GM19372 (cell line): ENCODE data around the gene CNPY1.
"Not testable (repeated sequence)": the region's sequence is repeated elsewhere in the genome, so short reads cannot be mapped to it uniquely, and the experiment has no call there.

Experiments
- ATAC-seq: cut with Tn5 transposase; IDR thresholded peaks from one replicate; pipeline ENCODE4 v1.9.1; 2021; ENCODE audit warnings: mild to moderate bottlenecking, low read depth, moderate library complexity; ENCODE audit not compliant: unreplicated experiment

CNPY1 gene

GRCh38 chr7:155536451-155536850 lies 9.9 kb downstream of the CNPY1 start:
- no peak for ATAC-seq

GRCh38 chr7:155534691-155535090 lies 11.7 kb downstream of the CNPY1 start:
- no peak for ATAC-seq

DNA sequence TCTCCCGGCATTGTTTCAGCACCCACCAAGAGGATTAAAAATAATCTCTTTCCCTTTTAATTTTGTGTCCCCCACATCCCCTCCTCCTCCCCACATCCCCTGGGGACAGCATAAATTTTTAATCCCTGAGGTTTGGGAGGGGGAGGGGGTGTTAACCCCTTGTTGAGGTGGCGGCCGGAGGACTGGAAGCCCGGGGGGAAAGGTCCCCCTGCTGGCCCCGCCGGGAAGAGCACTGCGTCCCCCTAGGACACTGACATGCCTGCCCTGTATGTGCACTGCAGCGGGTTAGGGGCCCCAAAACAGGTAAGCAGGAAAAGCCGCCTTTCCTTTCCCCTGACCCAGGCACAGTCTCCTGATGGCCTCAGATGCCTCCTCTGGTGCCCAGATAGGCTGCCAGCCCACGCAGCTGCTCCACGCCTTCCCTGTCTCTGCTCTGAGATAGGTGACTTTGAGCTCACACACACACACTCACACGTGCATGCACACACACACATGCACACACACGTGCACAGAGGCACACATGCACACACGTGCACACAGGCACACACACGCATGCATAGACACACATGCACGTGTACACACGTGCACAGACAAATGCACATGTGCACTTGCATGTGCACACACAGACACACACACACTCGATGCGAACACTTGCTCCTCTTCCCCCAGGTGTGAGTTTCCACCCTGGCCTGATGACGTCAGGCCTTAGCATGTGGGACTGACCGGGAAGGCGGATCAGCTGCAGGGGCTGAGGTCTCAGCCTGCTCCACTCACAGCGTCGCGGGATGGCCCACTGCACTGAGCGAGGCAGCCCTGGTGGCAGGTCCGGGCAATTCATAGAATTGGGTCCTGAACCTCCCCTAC lies 12.3 kb downstream of the CNPY1 start:
- peak; percentile 56 for ATAC-seq

DNA sequence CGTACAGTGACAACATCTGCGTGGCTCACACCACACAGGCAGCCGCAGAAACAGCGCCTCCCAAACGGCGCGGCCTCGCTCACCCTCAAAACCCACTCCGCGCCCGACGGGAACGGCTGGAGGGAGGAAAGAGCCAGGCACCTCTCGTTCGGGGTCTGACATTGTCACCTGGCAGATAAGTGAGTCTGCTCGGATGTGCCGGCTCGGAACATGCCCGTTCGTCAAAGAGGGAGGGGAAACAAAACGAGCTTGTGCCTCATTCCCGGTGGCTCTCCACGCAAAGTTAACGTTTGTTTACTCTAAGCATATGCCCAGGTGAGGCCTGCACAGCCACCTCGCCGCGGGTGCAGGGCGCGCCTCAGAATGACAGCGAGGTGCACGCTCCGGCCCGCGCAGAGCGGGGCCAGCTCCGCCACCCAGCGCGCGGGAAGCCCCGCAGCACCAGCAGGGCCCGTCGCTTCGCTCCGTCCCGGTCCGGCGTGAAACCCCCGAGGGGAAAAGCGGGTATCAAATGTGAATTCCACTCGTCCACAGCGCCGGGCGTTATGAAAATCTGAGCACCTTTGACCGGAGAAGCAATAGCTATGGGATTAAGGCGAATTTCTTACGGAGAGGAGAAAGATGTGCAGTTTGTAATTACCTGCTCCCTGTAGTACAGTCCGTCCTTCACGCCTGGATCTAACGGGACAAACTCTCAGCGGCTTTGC lies 13.1 kb downstream of the CNPY1 start:
- ATAC-seq = no peak

GRCh38 chr7:155532792-155533119 lies 13.6 kb downstream of the CNPY1 start:
- ATAC-seq = no peak

DNA sequence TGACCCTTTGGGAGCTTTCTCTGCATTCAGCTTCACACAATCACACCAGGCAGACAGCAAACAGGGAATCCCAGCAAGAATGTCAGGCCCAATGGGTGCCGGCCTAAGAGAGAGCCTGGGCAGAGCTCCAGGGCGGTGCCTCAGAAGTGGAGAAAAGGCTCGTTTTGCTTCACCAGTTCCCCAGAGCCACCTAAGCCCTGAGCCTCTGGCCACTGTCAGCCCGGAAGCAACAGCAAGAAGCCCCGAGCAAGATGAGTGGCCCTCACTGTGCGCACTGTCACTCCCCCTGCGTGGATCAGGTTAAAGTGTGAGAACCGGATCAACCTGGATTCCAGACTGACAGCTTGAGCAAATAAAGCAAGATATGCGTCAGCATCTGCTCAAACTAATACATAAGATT lies 14.7 kb downstream of the CNPY1 start:
- ATAC-seq = no peak

GRCh38 chr7:155530601-155531000 lies 15.8 kb downstream of the CNPY1 start:
- no peak for ATAC-seq

DNA sequence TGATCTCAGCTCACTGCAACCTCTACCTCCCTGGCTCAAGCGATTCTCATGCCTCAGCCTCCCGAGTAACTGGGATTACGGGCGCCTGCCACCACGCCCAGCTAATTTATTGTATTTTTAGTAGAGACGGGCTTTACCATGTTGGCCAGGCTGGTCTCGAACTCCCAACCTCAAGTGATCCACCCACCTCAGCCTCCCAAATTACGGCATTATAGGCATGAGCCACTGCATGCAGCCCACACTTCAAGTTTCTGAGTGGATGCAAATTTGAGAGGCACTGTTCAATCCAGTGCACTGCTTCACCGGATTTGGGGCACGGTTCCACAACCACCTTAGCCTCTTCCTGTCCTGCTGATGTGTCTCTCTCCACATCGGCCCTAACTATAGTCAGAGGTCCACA lies 16.5 kb downstream of the CNPY1 start:
- ATAC-seq = no peak

- no peak for ATAC-seq
These were observed 17.0 kb downstream of the CNPY1 start for GRCh38 chr7:155529346-155529745.

- no peak for ATAC-seq
These were observed 18.7 kb downstream of the CNPY1 start for GRCh38 chr7:155527664-155528063.

GRCh38 chr7:155526225-155526624 lies 20.1 kb downstream of the CNPY1 start:
- no peak for ATAC-seq

- no peak for ATAC-seq
These were observed 22.3 kb downstream of the CNPY1 start for GRCh38 chr7:155524018-155524556.

DNA sequence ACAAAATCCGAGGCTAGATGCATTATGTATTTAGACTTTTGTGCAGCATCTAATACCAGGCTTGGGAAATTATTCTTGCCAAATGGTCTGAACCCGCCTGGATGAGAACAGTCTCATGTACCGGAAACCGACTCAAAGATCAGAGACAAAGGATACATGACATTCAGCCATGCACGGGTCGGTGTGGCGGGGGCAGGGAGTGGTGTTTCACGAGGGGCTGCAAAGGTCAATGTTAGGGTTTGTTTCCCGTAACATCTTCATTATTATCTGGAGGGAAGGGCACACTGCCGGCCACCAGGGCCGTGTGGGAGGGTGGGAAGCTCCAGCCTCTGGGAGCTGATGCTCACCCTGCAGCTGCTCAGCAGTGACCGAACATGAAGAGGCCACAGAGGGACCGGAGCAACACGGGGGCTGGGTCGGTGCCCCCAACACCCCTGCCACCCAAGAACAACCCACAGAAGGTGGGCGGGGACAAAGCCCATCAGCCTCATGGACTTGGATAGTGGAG lies 23.1 kb downstream of the CNPY1 start:
- no peak for ATAC-seq

DNA sequence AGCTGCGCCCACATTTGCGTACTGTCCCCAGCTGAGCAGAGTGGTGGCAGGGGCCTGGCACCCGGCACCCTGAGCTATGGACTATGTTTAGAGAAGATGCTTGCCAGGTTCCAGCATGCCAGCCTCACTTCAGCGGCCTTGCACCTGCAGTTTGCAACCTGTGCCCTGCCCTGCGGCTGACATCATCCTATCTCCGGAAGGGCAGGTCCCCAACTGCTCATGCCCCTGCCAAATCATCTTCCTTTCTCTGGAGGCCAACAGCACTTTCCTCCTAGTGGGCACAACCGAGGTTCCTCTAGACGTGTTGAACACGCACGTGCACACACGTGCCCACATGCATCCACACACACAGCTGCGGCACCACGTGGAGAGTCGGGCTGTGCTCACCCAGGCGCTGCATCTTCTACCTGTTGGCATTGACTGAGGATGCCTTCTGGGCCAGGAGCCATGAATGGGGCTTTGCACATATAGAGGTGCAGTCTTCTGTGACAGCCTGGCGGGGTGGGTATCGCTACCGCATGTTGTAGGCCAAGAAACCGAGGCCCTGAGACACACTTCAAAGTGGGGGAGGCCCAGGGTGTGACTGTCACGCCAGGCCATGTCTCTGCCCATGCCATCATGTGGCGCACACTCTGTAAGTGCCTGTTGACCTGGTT lies 24.5 kb downstream of the CNPY1 start:
- no peak for ATAC-seq

GRCh38 chr7:155521007-155521742 lies 25.2 kb downstream of the CNPY1 start:
- ATAC-seq = no peak

- ATAC-seq = no peak
These were observed 26.2 kb downstream of the CNPY1 start for GRCh38 chr7:155520114-155520513.

DNA sequence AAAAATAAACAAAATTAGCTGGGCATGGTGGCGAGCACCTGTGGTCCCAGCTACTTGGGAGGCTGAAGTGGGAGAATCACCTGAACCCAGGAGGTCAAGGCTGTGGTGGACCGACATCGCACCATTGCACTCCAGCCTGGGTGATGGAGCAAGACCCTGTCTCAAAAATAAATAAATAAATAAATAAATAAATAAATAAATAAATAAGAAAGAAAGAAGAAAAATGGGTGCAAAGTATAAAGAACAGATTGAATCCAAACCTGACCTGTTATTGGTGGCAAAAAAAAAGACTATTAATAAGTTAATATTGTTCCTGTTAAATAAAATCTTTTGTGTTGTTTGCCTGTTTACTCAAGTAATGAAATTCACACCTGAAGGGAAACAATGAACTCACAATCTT lies 27.0 kb downstream of the CNPY1 start:
- ATAC-seq = not testable (repeated sequence)

DNA sequence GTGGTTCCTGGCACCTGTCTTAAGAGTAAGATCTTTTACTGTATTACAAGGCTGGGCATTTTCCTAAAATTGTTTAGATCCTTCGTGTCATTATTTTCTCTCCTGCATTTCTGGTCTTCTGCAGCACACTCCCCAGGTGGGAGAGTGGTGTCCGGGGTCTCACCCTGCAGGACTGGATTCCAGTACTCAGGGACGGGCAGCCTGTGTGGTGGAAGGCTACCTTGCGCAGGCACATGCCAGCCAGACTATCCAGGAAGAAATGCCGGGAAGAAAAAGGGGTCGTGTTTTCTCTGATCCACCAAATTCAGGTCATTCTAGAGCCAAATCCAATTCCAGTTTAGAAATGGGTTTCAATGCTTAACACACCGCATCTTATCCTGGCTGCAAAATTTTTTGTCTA lies 27.7 kb downstream of the CNPY1 start:
- ATAC-seq = no peak

DNA sequence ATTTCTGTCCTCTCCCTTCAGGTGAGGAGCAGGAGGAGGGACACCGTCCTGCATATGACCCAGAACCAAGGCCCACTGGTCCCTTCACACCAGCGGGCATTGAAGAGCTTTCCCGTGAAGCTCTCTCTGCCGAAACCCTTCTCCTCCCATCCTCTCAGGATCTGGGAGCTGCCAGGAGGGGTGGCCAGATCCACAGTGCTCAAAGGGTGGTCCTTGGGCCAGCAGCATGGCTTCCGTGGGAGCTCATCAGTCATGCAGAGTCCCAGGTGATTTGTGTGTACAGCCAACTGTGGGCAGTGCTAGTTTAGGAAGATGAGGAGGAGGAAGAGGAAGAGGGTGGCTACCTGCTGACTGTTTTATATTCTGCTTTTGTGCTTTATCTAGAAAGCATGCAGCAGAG lies 28.4 kb downstream of the CNPY1 start:
- no peak for ATAC-seq

DNA sequence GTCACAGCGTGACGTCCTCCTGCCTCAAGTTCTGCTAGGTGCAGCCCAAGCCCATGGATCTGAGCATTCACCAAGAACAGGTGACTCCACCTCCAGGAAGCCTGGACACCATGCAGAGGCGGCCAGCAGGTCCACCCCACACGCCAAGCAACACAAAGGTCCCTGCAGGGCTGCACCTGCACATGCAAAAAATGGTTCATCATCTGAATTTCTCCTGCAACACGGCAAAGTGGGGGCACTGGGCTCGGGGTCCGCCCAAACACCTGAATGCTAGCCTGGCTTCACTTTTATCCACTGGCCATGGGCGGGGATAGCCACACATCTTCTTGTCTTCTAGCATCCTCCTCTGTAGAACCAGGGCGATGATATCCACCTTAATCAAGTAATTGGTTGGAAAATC lies 28.9 kb downstream of the CNPY1 start:
- ATAC-seq = no peak
